Measurements from ENCODE around the gene LAD1.

The LAD1 gene

GRCh38 chr1:201418461-201418860 lies 19.3 kb upstream of the LAD1 start:
- DNase-seq, result no peak

DNA sequence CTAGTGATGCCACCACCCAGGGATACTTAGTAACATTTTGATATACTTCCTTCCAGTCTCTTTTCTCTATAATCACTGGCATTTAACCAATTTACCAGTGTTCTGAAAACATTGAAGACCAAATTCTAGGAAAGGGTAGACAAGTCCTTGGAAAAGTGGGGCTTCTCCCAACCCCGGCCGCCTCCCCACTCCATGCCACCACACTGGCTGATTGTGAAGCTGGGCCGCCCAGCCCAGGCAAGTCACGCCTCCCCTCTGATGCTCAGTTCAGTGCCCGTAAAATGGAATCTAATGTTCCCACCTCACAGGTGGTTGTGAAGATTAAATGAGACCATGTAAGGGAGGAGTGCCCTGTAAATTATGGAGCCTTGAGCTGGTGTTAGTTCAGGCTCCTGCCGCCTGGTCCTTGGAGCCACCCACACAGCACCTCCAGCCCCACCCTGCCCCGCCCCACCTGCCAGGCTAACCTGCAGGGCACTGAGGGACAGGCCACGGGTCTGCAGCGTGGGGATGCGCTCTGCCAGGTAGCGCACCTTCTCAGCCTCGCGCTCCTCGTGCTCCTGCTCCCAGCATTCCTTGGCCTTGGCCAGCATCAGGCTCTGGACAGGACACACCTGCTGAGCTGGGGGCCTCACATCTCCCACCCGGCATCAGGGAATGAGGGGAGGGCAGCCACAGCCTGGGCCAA lies 15.1 kb upstream of the LAD1 start:
- DNase-seq, result no peak

- no peak for DNase-seq
These were observed 12.2 kb upstream of the LAD1 start for GRCh38 chr1:201411292-201411691.

GRCh38 chr1:201409440-201409839 lies 10.3 kb upstream of the LAD1 start:
- peak; percentile 19 for DNase-seq

- DNase-seq, result no peak
These were observed 9.7 kb upstream of the LAD1 start for GRCh38 chr1:201408834-201409200.

DNA sequence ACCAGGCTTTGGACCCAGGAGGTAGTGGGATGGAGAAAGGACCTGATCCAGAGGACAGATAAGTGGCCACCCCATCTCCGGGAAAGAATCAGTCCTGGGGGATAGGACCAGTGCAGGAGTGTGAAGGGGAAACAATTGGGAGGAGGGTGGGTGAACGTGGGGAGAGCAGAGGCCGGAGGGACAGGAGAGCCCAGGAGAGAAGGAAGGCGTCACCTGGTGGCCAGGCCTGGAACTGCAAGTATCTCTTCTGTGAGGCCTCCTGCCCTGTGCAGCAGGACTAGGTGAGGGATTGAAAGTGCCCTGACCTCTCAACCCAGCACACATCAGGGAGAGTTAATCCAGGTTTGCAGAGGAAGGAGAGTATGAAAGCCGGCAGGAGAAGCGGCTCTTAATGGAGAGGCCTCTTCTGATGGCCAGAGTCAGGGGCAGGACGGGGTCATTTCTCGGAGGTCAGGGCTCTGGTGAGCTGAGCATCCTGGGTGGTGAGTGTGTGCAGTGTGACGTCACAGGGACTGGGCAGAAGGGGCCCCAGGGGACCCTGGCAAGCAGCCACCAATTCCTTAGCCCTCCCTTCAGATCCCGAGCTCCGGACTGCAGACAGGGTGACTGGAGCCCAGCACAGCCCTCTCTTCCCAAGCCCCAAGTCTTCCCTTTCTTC lies 9.2 kb upstream of the LAD1 start:
- peak; percentile 87 for DNase-seq

- DNase-seq, result no peak
These were observed 7.8 kb upstream of the LAD1 start for GRCh38 chr1:201406831-201407406.

DNA sequence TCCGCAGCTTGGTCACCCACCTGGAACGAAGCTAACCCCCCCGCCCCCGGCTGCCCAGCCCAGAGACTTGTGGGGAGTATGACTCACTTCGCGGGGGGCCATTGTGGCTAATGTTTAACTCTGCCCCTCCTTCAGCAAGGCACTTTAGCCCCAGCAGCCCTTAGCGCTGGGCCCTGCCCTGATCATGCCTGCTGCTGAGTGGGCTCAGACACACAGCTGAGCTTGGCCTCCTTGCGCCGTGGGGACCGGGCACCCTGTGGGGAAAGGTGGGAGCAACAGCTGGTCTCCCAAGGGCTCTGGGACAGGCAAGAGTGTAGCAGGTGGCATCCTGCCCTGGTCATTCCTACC lies 6.3 kb upstream of the LAD1 start:
- DNase-seq, result no peak

DNA sequence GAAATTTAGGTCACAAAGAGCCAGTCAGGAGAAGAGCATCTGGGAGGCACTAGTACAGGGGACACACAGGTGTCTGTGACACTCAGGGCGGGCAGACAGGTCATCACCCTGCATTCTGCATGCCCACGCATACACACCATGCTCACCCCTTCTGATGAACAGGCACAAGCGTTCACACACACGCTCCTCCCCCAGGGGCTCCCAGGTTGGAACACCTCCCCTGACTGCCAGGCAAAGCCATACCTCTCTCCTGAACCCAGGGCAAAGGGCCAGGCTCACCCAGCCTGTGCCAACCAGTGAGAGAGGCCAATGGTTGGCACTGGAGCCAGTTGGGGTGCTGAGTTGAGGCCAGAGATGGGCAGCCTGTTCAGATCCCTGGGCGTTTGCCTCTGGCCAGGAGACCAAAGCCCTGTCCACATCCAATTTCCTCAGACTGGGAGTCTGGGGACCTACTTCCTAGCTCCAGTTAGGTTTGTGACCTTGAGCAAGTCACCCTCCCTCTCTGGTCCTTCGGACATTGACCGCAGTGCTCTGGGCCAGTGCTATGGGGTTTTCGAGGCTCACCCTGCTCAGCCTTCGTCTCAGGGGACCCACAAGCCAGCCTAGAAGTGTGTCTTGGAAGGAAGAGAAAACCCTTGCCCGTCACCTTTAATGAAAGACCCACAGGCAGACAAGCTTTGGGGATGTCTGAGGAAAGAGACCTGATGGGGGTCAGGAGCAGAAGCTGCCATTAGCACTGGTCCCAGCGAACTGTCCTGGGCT lies 5.8 kb upstream of the LAD1 start:
- no peak for DNase-seq

DNA sequence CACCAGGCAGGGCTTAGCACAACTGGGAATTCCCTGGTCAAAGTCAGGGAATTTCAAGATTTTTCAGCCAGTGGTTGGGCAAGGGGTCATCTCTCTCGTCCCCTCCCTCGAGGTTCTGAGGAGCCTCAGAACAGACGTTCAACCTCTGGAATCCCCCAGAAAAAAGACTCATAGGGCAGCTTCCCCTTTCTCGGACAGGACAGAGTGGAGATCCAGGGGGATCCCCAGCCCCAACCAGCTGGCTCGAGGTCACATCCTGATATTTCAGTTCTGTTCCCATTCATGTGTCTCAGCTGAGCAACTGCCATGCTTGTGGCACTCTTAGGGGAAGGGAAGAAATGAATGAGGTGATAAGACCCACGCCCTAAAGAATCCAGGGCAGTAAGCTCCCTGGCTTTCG lies 4.9 kb upstream of the LAD1 start:
- peak; percentile 16 for DNase-seq

GRCh38 chr1:201403359-201403758 lies 4.2 kb upstream of the LAD1 start:
- no peak for DNase-seq

DNA sequence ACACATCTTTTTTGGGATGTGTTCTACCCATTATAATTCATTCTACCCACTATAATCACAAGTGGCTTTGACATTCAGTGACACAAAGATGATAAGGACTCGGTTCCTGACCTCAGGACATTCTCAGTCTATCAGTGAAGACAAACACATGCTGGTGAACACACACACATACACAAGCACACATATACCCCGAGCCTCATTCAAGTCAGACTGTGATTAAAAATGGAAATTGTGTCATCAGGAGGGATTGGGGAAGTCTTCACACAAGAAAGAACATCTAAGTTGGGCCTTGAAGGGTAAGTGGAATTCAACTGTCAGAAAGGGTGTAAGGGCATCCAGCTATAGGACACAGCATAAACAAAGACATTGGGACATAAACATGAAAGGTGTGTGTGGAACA lies 2.6 kb upstream of the LAD1 start:
- DNase-seq, result no peak

DNA sequence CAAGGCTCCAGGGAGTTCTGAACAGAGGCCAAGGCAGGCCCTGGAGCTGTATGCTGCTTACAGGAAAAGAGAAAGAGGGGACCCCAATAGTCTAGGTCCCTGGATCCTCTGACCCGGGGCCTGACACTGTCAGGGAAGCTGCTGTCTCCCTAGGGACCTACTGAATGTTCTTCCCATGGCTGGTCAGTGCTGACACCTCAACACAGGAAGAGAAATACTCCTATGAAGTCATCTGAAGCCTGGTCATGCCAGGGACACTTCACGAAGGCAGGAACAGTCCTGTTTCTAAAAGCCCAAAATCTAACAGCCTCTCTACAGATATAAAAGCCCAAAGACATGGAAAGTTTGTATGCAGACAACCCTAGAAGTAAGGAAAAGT lies 1.7 kb upstream of the LAD1 start:
- DNase-seq, result no peak

GRCh38 chr1:201400212-201400851 lies 1.2 kb upstream of the LAD1 start:
- no peak for DNase-seq

DNA sequence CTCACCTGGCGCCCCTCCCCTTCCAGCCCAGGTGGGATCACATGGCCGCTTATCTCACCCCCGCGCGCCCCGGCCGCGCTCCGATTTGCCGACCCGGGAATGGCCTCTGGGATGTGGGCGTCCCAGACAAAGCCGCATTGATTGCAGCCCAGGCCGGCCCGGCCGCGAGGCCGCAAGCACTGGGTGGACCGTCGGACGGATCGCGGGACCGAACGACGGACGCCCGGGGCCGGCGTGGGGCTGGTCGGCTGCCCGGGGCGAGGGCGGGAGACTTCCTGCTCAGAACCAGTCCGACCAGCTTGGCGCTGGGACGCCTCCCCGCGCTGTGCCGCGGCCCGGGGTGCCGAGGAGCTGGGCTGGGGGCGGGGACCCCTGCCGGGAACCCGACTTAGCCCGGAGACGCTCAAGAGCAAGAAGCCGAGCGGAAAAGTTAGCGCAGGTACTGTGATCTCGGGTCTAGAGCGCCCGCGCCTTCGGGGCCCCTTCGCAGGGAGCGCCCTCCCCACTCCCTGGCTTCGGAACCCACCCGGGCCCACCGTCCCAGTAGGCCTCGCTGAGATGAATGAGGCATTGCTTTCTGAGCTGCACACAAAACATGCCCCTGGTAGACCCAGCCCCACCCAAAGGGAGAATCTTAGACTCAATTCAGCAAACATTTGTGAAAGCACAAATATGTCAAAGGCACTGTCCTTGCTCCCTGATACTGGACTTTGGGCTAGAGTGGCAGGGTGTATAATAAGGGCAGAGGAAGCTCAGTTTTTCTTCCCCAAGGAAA lies 415 bp upstream of the LAD1 start:
- DNase-seq, result no peak

GRCh38 chr1:201397675-201398074 lies 1.4 kb downstream of the LAD1 start:
- no peak for DNase-seq

DNA sequence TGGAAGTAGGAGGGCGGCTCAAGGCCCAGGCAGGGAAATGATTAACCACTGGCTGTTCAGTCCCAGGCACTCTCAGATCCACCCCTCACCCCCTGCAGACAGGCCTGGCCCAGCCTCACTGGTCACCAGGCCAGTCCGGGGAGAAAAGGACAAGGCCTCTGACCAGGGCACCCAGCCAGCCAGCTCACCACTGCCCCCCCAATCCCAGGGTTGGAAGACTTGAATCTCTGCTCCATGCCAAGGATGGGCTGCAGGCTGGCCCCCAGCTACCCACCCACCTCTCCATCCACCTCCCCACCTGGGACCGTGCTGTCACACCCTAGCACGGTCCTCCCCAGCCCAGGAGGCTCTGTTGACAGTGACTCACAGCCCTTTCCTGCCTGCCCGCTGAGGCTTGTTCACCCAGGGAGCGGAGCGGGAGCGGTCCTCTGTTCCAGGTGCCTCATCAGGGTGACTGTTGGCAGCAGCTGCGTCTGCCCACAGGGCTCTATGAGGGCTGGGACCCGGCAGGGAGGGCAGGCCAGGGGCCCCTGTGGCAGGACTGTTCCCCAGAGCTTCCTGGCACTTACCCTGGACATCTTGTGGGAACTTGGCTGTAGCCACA lies 2.2 kb downstream of the LAD1 start:
- DNase-seq, result no peak

DNA sequence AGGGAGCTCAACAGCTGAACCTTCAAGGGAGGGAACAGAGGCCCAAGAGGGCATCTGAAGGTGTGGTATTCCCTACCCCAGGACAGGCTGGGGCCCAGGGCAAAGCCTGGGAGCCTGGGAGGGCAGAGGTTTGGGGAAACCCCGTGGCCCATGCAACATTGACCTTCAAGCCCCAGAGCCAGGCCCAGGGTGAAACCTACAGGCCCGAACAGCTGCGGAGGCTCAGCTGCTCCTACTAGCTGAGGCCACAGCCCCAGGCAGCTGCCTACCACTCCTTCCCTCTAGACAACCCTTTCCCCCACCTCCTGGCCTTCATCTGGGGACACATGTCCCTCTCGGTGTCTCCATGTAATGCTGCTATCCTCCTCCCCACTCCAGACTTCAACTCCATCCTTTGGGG lies 3.2 kb downstream of the LAD1 start:
- no peak for DNase-seq

GRCh38 chr1:201394591-201394990 lies 4.5 kb downstream of the LAD1 start:
- no peak for DNase-seq

DNA sequence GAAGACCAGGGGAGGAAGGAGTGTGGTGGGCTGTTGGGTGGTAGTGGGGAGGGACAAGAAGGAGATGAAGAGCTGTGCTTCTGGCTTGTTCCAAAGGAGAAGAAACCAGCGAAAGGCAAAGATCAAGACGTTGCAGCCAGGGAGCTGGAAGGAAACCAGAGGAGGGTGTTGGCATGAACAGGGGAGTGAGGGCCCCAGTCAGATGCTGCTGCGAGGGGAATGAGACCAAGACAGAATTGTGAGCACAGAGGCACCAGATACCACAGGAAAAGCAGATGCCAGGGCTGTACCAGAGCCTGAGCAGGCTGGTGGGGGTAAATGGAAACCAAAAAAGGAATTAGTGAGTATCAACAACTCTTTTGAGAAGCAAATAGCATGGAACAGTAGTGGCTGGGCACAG lies 6.0 kb downstream of the LAD1 start:
- no peak for DNase-seq

DNA sequence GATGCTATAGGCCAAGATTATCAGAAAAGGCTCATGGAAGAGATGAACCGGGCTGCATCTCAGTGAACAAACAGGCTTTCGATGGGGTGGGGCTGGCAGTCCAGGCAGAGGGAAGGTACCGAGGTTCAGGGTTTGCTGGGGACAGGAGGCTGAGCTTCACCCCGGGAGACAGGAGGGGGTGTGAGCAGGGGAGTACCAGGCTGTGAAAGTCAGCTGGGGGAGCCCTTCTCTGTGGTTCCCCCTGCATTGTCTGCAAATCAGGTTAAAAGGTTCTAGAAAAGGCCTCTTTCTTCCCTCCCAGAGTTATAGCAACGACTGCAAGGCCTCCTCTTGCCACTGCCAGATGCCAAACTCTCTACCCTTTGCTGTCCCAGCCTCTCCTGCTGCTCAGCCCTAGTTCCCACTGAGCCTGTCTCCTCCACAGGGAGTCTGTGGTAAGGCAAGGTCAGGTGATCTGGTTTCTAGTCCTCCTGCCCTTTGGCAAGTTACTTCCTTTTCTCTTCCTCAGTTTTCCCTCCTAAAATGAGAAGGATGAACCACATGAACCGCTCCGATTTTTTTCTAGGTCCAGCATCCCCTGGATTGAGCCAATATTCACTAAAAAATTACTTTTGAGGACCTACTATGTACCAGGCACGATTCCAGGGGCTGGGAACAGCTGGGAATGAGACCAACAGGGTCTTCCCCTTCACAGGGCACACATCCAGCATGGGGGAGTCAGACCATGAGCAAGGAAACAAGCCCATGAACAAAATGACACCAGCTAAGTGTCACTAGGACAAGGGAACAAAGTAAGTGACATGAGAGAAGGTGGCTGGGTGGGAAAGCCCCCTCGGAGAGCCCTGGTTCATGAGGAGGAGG lies 7.2 kb downstream of the LAD1 start:
- no peak for DNase-seq

Data from OCI-M1 (cell line).